ENCODE results near the gene TLX1.

- TF ChIP-seq CTCF (optimal IDR thresholded peaks at IDR 0.05 in 1 of 3, IDR thresholded peaks at IDR 0.05 in 1 of 3, conservative IDR thresholded peaks at IDR 0.05 in 1 of 3; ENCODE audit: extremely low read depth in 1 of 3, insufficient read depth in 2 of 3, low read length in 3 of 3): no peak
- peak; percentile 83 for TF ChIP-seq EZH2 (IDR thresholded peaks at IDR 0.05; ENCODE audit: low read length)
Observed at GRCh38 chr10:101134299-101135127, 3.4 kb downstream of the TLX1 start.

Measured in keratinocyte (primary cell).